Gastrocnemius medialis (tissue), 4 donors: ENCODE measurements around the gene NECTIN1. TPM values are rescaled to one million over a fixed set of nuclear protein-coding genes. Genes with fewer than 3 reads are reported as not detected.

ENCODE experiments used
- ATAC-seq, 2 donors: fragments of 150-250 bp; one replicate each; pipeline ENCODE4 v1.9.1; 2016
- DNase-seq, 2 donors: peaks; one replicate each; pipeline ENCODE4 v3.0.0-alpha.2; 2019
- H3K27ac ChIP-seq, 4 donors: fragments of 200-600 bp; sonication (generic); 1 replicate in 1 of 4; 2 replicates in 3 of 4; pipeline ENCODE4 v1.5.1; 2016 to 2018; ENCODE audit warnings: mild to moderate bottlenecking in 2 of 4, moderate library complexity in 1 of 4
- H3K27me3 ChIP-seq, 3 donors: fragments of 200-600 bp; sonication (generic) in 2 of 3; 1 replicate in 1 of 3; 2 replicates in 2 of 3; pipeline versions ENCODE4 v1.5.1 to v1.6.0; 2016 to 2019; ENCODE audit warnings: mild to moderate bottlenecking in 1 of 3, moderate library complexity in 1 of 3
- H3K36me3 ChIP-seq, 2 donors: fragments of 200-600 bp; sonication (generic) in 1 of 2; one replicate each; pipeline ENCODE4 v1.5.1; 2017 to 2018
- H3K4me1 ChIP-seq, 2 donors: fragments of 200-600 bp; sonication (generic) in 1 of 2; one replicate each; pipeline ENCODE4 v1.5.1; 2016 to 2017; ENCODE audit warnings: mild to moderate bottlenecking in 2 of 2
- H3K4me3 ChIP-seq, 4 donors: fragments of 200-600 bp; sonication (generic) in 3 of 4; 1 replicate in 1 of 4; 2 replicates in 3 of 4; pipeline ENCODE4 v1.5.1; 2016 to 2019; ENCODE audit warnings: mild to moderate bottlenecking in 2 of 4
- H3K9me3 ChIP-seq, 3 donors: fragments of 200-600 bp; sonication (generic) in 2 of 3; 1 replicate in 1 of 3; 2 replicates in 2 of 3; pipeline ENCODE4 v1.5.1; 2016 to 2019
- CTCF ChIP-seq, 5 experiments: fragments of 450-650 bp in 3 of 5; fragments of 200-600 bp in 2 of 5; sonication (generic) in 2 of 5; IDR thresholded peaks in 4 of 5; conservative IDR thresholded peaks in 1 of 5; 1 replicate in 4 of 5; 2 replicates in 1 of 5; pipeline ENCODE4 v1.5.1; 2016 to 2019; ENCODE audit warnings: antibody characterized with exemption in 5 of 5, mild to moderate bottlenecking in 3 of 5, moderate library complexity in 3 of 5
- POLR2A ChIP-seq, 2 donors: fragments of 450-650 bp; IDR thresholded peaks; one replicate each; pipeline ENCODE4 v1.6.1; 2017; ENCODE audit warnings: antibody characterized with exemption in 2 of 2, mild to moderate bottlenecking in 2 of 2, moderate library complexity in 2 of 2
- in situ Hi-C, 4 donors: fragments of 200-750 bp; cut with MboI; loops; one replicate each; pipeline versions ENCODE4 v1.15.0 to v1.8.0; 2017; ENCODE audit warnings: low sequenced_read_pairs in 4 of 4
- intact Hi-C: fragments of 100-400 bp; cut with DNase I; formaldehyde crosslinking; loops from one replicate; pipeline ENCODE4 v1.15.1; 2023; ENCODE audit warnings: low total_unique reads
- total RNA-seq, 4 donors: library from RNA; depleted of rRNA; stranded (reverse); fragments of >200 nt; gene quantifications; one replicate each; pipeline versions ENCODE4 v1.1.0 to v1.2.3, GENCODE V29; 2016

The NECTIN1 gene
- total RNA-seq, 4 donors from 2014 or later = 0.66 to 2.2 (median 0.92) TPM

GRCh38 chr11:119643212-119643875 is 85.7 kb downstream of the NECTIN1 start:
- H3K4me1 ChIP-seq = no peaks in the 10 kb centered on the region
- in situ Hi-C loops = no loop called here
- TF ChIP-seq POLR2A (IDR thresholded peaks at IDR 0.05) (no peak), CTCF (IDR thresholded peaks at IDR 0.05 in 4 of 5, conservative IDR thresholded peaks at IDR 0.05 in 1 of 5) (no peak)
- H3K9me3 ChIP-seq = no peaks in the 10 kb centered on the region
- no peak for ATAC-seq
- intact Hi-C loops = no loop called here
- no peaks in the 10 kb centered on the region for H3K36me3 ChIP-seq
- H3K27me3 ChIP-seq = no peaks in the 10 kb centered on the region
- H3K4me3 ChIP-seq = no peak overlapping the region
- no peak for DNase-seq
- no peak overlapping the region for H3K27ac ChIP-seq

- peaks cover 0 to 1% (median 0%) of the 10 kb centered on the region in 3 donors for H3K27me3 ChIP-seq
- no peak for DNase-seq
- H3K27ac ChIP-seq = no peak overlapping the region
- TF ChIP-seq CTCF (IDR thresholded peaks at IDR 0.05 in 4 of 5, conservative IDR thresholded peaks at IDR 0.05 in 1 of 5) (peak in 4 of 5 experiments; percentile 11 to 56 (median 42)), POLR2A (IDR thresholded peaks at IDR 0.05) (no peak)
- in situ Hi-C loops = no loop called here
- H3K4me1 ChIP-seq = no peaks in the 10 kb centered on the region
- intact Hi-C loops = no loop called here
- H3K9me3 ChIP-seq = no peaks in the 10 kb centered on the region
- no peak for ATAC-seq
- H3K36me3 ChIP-seq = no peaks in the 10 kb centered on the region
- H3K4me3 ChIP-seq = no peak overlapping the region
These were observed 86.8 kb downstream of the NECTIN1 start for GRCh38 chr11:119641983-119642745.

- DNase-seq (no peak), ATAC-seq (no peak)
- Histone ChIP-seq H3K27ac (no peak overlapping the region), H3K4me3 (no peak overlapping the region), H3K4me1 (no peaks in the 10 kb centered on the region), H3K36me3 (no peaks in the 10 kb centered on the region), H3K27me3 (peaks cover 0 to 6% (median 0%) of the 10 kb centered on the region in 3 donors), H3K9me3 (no peaks in the 10 kb centered on the region)
- no peak for TF ChIP-seq POLR2A (IDR thresholded peaks at IDR 0.05)
- no peak for TF ChIP-seq CTCF (IDR thresholded peaks at IDR 0.05 in 4 of 5, conservative IDR thresholded peaks at IDR 0.05 in 1 of 5)
- in situ Hi-C loops = no loop called here
- intact Hi-C loops = no loop called here
These were observed 88.5 kb downstream of the NECTIN1 start for GRCh38 chr11:119640541-119640940.

GRCh38 chr11:119639642-119640205 is 89.3 kb downstream of the NECTIN1 start:
- Histone ChIP-seq H3K9me3 (no peaks in the 10 kb centered on the region), H3K27ac (no peak overlapping the region), H3K36me3 (no peaks in the 10 kb centered on the region), H3K27me3 (peaks cover 0 to 6% (median 0%) of the 10 kb centered on the region in 3 donors), H3K4me3 (no peak overlapping the region), H3K4me1 (no peaks in the 10 kb centered on the region)
- DNase-seq (no peak), ATAC-seq (no peak)
- intact Hi-C loops (no loop called here), in situ Hi-C loops (no loop called here)
- TF ChIP-seq CTCF (IDR thresholded peaks at IDR 0.05 in 4 of 5, conservative IDR thresholded peaks at IDR 0.05 in 1 of 5) (no peak), POLR2A (IDR thresholded peaks at IDR 0.05) (no peak)
